Neural cell (in vitro differentiated cells): ENCODE results near the gene MSLN. TPM values are rescaled to one million over a fixed set of nuclear protein-coding genes. Genes with fewer than 3 reads are reported as not detected.

Source experiments
- H2AFZ ChIP-seq: fragments of 200-600, 300-800 bp; sonication (generic), shearing (Covaris generic); 2 replicates; pipeline ENCODE4 v1.6.0; 2014; ENCODE audit warnings: low read depth, mild to moderate bottlenecking, antibody characterized with exemption, low read length, moderate library complexity
- H3F3A ChIP-seq: fragments of 200-600 bp; shearing (Covaris generic); 2 replicates; pipeline ENCODE4 v1.6.1; 2016; ENCODE audit warnings: mild to moderate bottlenecking, moderate library complexity, mixed read lengths, antibody characterized with exemption, low read length; ENCODE audit not compliant: insufficient read depth, poor library complexity, severe bottlenecking
- H3K27ac ChIP-seq: fragments of 200-600, 300-800 bp; sonication (generic), shearing (Covaris generic); 2 replicates; pipeline ENCODE4 v1.5.1; 2014; ENCODE audit warnings: mild to moderate bottlenecking, low read length, moderate library complexity
- H3K27me3 ChIP-seq: fragments of 300-800, 200-600 bp; sonication (generic), shearing (Covaris generic); 2 replicates; pipeline ENCODE4 v1.6.0; 2014; ENCODE audit warnings: mild to moderate bottlenecking, low read depth, low read length, moderate library complexity; ENCODE audit not compliant: insufficient read depth
- H3K36me3 ChIP-seq: fragments of 300-800, 200-600 bp; sonication (generic), shearing (Covaris generic); 2 replicates; pipeline ENCODE4 v1.5.1; 2014; ENCODE audit warnings: mild to moderate bottlenecking, antibody characterized with exemption, low read length, moderate library complexity; ENCODE audit not compliant: insufficient read depth
- H3K4me2 ChIP-seq: fragments of 300-800, 200-600 bp; sonication (generic), shearing (Covaris generic); 2 replicates; pipeline ENCODE4 v1.6.0; 2014; ENCODE audit warnings: mild to moderate bottlenecking, low read length
- H3K4me3 ChIP-seq: fragments of 300-800, 200-600 bp; sonication (generic), shearing (Covaris generic); 2 replicates; pipeline ENCODE4 v1.5.1; 2014; ENCODE audit warnings: mild to moderate bottlenecking, low read length, moderate library complexity
- H3K79me2 ChIP-seq: fragments of 200-600 bp; shearing (Covaris generic); replicated peaks from 2 replicates; pipeline ENCODE4 v1.6.0; 2014; ENCODE audit warnings: mild to moderate bottlenecking, low read length, moderate library complexity; ENCODE audit not compliant: insufficient read depth
- H3K9ac ChIP-seq: fragments of 300-800, 200-600 bp; sonication (generic), shearing (Covaris generic); 2 replicates; pipeline ENCODE4 v1.6.1; 2016; ENCODE audit warnings: mild to moderate bottlenecking, low read length, mixed read lengths
- H3K9me2 ChIP-seq: fragments of 200-600 bp; shearing (Covaris generic); 2 replicates; pipeline ENCODE4 v1.6.1; 2016; ENCODE audit warnings: mild to moderate bottlenecking, low read length, mixed read lengths; ENCODE audit not compliant: insufficient read depth
- H3K9me3 ChIP-seq: fragments of 200-600, 300-800 bp; sonication (generic), shearing (Covaris generic); 2 replicates; pipeline ENCODE4 v1.6.1; 2016; ENCODE audit warnings: mild to moderate bottlenecking, mixed run types, low read length, moderate library complexity, mixed read lengths
- H4K20me1 ChIP-seq: fragments of 200-600 bp; shearing (Covaris generic); 2 replicates; pipeline ENCODE4 v1.6.1; 2016; ENCODE audit warnings: mild to moderate bottlenecking, mixed run types; ENCODE audit not compliant: insufficient read depth
- EP300 ChIP-seq: fragments of 450-650 bp; conservative IDR thresholded peaks from 2 replicates; pipeline ENCODE4 v1.6.1; 2014; ENCODE audit warnings: antibody characterized with exemption, mild to moderate bottlenecking, moderate library complexity; ENCODE audit not compliant: poor library complexity, severe bottlenecking
- EZH2 ChIP-seq: fragments of 200-600, 300-800 bp; shearing (Covaris generic), sonication (generic); IDR thresholded peaks from 2 replicates; pipeline ENCODE4 v1.6.1; 2014; ENCODE audit warnings: antibody characterized with exemption, low read length, borderline replicate concordance, mild to moderate bottlenecking; ENCODE audit not compliant: insufficient read depth, poor library complexity, severe bottlenecking
- MXI1 ChIP-seq: fragments of 450-650 bp; conservative IDR thresholded peaks from 2 replicates; pipeline ENCODE4 v1.6.1; 2014; ENCODE audit warnings: antibody characterized with exemption, mild to moderate bottlenecking; ENCODE audit not compliant: poor library complexity, severe bottlenecking
- POLR2AphosphoS5 ChIP-seq: IDR thresholded peaks from 2 replicates; pipeline ENCODE4 v1.6.1; 2012
- RAD21 ChIP-seq: fragments of 450-650 bp; conservative IDR thresholded peaks from 2 replicates; pipeline ENCODE4 v1.6.1; 2014; ENCODE audit warnings: antibody characterized with exemption, mild to moderate bottlenecking, moderate library complexity
- SMC3 ChIP-seq: fragments of 450-650 bp; conservative IDR thresholded peaks from 2 replicates; pipeline ENCODE4 v1.6.1; 2014; ENCODE audit warnings: antibody characterized with exemption, mild to moderate bottlenecking, moderate library complexity; ENCODE audit not compliant: poor library complexity
- TAF1 ChIP-seq: IDR thresholded peaks from 2 replicates; pipeline ENCODE4 v1.6.1; 2012; ENCODE audit warnings: low read depth
- polyA plus RNA-seq: library from polyadenylated mRNA; depleted of rRNA; stranded (reverse); fragments of >200 nt; gene quantifications from 2 replicates; pipeline ENCODE4 v1.2.3, GENCODE V29; 2014
- TF ChIP-seq, protein P1 (sequence below): IDR thresholded peaks from 2 replicates; pipeline ENCODE4 v1.6.1; 2012; ENCODE audit warnings: borderline replicate concordance
- TF ChIP-seq, protein P2 (sequence below): fragments of 450-650 bp; IDR thresholded peaks from 2 replicates; pipeline ENCODE4 v1.5.1; 2014; ENCODE audit warnings: antibody characterized with exemption, mild to moderate bottlenecking, moderate library complexity; ENCODE audit not compliant: poor library complexity, severe bottlenecking

MSLN gene
- polyA plus RNA-seq, 1 donor from 2014 or later, result 0.63 TPM

DNA sequence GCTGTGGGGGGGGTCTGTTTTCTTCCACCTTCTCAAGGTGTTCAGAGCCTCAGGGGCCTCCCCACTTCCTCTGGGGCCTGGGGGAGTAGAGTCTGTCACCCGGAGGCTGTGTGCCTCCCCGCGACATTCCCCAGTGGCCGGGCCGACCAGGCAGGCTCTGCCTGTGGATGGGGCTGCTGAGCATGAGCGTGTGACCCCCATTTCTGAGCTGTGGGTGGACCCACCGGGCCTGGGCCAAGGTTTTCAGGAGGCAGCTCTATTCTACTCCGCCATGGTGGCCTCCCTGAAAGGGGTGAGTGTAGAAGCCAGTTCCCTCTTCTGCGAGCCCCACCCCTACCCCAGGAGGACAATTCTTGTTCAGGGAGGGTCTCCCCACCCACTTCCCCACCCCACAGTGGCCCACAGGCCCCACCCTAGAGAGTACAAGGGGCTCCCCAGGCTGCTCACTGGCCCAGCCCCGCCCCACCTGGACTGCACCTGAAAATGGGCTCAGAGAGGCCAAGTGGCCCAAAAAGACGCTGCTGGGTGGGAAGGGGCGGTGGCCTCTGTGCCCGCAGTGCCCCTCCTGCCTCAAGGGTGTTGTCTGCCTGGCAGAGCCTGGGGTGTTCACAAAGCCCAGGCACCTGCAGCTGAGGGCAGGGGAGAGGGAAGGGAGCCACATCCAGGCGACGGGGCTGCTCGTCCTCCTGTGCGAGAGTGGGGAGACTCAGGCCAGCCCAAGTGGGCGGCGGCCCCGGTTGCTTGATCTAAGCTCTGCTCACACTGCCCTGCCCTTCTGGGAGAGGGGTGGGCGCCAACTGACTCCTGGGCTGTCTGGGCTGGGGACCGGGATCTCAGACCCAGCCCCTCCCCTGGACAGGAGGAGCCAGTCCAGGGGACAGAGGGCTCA is 1.3 kb downstream of the MSLN start:
- Histone ChIP-seq H3K4me3 (no peak overlapping the region), H4K20me1 (no peaks in the 10 kb centered on the region)

DNA sequence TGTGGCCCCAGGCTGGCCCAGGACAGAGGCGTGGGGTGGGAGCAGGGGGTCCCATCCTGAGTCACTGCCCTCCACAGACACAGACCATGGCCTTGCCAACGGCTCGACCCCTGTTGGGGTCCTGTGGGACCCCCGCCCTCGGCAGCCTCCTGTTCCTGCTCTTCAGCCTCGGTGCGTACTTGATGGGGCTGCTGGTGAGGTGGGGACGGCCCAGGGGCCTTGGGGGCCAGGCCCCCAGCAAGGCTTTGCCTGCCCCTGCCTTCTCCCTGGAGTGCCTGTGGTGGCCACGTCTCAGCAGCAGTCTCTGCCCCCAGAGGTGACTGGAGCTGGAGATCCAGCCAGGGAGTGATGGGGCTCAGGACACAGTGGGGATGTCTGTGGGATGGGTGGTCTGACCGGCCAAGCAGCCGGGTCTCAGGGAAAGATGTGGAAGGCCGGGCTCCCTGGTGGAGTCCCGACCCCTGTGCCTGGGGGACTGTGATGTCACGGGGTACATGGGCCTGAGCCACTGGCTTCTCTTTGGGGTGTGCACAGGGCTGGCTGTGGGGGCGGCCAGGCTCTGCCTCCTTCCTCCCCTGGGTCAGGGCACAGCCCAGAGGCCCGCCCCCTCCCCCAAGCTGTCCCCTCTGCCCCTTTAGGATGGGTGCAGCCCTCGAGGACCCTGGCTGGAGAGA is 2.2 kb downstream of the MSLN start:
- Histone ChIP-seq H3K9me3 (no peaks in the 10 kb centered on the region), H3K4me2 (no peak overlapping the region), H4K20me1 (no peaks in the 10 kb centered on the region), H3K9ac (no peak overlapping the region), H3F3A (no peaks in the 10 kb centered on the region), H3K36me3 (no peaks in the 10 kb centered on the region), H3K79me2 (no peaks in the 10 kb centered on the region), H2AFZ (no peak overlapping the region), H3K27ac (no peak overlapping the region), H3K9me2 (no peaks in the 10 kb centered on the region), H3K4me3 (no peak overlapping the region), H3K27me3 (no peaks in the 10 kb centered on the region)
- TF ChIP-seq, protein P1, sequence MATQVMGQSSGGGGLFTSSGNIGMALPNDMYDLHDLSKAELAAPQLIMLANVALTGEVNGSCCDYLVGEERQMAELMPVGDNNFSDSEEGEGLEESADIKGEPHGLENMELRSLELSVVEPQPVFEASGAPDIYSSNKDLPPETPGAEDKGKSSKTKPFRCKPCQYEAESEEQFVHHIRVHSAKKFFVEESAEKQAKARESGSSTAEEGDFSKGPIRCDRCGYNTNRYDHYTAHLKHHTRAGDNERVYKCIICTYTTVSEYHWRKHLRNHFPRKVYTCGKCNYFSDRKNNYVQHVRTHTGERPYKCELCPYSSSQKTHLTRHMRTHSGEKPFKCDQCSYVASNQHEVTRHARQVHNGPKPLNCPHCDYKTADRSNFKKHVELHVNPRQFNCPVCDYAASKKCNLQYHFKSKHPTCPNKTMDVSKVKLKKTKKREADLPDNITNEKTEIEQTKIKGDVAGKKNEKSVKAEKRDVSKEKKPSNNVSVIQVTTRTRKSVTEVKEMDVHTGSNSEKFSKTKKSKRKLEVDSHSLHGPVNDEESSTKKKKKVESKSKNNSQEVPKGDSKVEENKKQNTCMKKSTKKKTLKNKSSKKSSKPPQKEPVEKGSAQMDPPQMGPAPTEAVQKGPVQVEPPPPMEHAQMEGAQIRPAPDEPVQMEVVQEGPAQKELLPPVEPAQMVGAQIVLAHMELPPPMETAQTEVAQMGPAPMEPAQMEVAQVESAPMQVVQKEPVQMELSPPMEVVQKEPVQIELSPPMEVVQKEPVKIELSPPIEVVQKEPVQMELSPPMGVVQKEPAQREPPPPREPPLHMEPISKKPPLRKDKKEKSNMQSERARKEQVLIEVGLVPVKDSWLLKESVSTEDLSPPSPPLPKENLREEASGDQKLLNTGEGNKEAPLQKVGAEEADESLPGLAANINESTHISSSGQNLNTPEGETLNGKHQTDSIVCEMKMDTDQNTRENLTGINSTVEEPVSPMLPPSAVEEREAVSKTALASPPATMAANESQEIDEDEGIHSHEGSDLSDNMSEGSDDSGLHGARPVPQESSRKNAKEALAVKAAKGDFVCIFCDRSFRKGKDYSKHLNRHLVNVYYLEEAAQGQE, result no peak
- TF ChIP-seq EZH2 (no peak), RAD21 (no peak), TAF1 (no peak), MXI1 (no peak), EP300 (no peak)
- TF ChIP-seq, protein P2, sequence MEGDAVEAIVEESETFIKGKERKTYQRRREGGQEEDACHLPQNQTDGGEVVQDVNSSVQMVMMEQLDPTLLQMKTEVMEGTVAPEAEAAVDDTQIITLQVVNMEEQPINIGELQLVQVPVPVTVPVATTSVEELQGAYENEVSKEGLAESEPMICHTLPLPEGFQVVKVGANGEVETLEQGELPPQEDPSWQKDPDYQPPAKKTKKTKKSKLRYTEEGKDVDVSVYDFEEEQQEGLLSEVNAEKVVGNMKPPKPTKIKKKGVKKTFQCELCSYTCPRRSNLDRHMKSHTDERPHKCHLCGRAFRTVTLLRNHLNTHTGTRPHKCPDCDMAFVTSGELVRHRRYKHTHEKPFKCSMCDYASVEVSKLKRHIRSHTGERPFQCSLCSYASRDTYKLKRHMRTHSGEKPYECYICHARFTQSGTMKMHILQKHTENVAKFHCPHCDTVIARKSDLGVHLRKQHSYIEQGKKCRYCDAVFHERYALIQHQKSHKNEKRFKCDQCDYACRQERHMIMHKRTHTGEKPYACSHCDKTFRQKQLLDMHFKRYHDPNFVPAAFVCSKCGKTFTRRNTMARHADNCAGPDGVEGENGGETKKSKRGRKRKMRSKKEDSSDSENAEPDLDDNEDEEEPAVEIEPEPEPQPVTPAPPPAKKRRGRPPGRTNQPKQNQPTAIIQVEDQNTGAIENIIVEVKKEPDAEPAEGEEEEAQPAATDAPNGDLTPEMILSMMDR, result no peak

More for the DNA sequence above, 1.3 kb downstream of the MSLN start:
- Histone ChIP-seq H3K9ac (no peak overlapping the region), H3F3A (no peaks in the 10 kb centered on the region), H3K4me2 (no peak overlapping the region), H3K9me2 (no peaks in the 10 kb centered on the region), H3K36me3 (no peaks in the 10 kb centered on the region), H2AFZ (no peak overlapping the region), H3K27ac (no peak overlapping the region), H3K9me3 (no peaks in the 10 kb centered on the region), H3K27me3 (no peaks in the 10 kb centered on the region), H3K79me2 (no peaks in the 10 kb centered on the region)
- TF ChIP-seq MXI1, result no peak
- TF ChIP-seq EZH2, result no peak
- no peak for TF ChIP-seq SMC3
- TF ChIP-seq, protein P2, result no peak
- TF ChIP-seq, protein P1, result no peak
- no peak for TF ChIP-seq POLR2AphosphoS5
- no peak for TF ChIP-seq EP300
- no peak for TF ChIP-seq RAD21
- no peak for TF ChIP-seq TAF1
